CD4-positive, alpha-beta T cell treated with Interleukin-10 for 1 hour (primary cell): ENCODE data around the gene TRPM5.

Source experiments
- DNase-seq: peaks from one replicate; pipeline ENCODE4 v3.0.0-alpha.2; 2020

TRPM5 gene

DNA sequence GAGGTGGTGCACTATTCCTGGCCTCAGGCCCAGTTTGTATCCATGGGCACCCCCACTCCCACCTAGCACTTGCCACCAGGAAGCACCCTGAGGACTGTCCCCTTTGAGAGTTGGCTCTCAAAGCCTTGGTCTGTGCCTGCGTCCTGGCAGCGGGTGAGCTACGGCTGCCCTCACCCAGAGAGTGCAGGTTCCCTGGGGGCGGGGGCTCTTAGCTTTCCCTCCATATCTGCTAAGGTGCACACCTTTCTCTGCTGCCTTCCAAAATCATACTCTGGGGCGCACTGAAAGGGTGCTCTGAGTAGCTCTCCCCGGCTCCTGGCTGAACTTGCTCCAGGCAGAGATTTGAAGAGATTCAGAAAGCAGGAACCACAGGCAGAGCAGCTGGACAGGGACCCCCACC, 7.6 kb upstream of the TRPM5 start:
- DNase-seq = no peak

- DNase-seq = no peak
Measured at GRCh38 chr11:2451336-2451735, 7.0 kb upstream of the TRPM5 start.

- DNase-seq = no peak
Measured at GRCh38 chr11:2450321-2451041, 6.2 kb upstream of the TRPM5 start.

GRCh38 chr11:2449548-2450320, 5.4 kb upstream of the TRPM5 start:
- DNase-seq = no peak

- DNase-seq = no peak
Measured at GRCh38 chr11:2448661-2449547, 4.6 kb upstream of the TRPM5 start.

- no peak for DNase-seq
Measured at GRCh38 chr11:2447951-2448650, 3.8 kb upstream of the TRPM5 start.

- no peak for DNase-seq
Measured at GRCh38 chr11:2447253-2447950, 3.1 kb upstream of the TRPM5 start.

DNA sequence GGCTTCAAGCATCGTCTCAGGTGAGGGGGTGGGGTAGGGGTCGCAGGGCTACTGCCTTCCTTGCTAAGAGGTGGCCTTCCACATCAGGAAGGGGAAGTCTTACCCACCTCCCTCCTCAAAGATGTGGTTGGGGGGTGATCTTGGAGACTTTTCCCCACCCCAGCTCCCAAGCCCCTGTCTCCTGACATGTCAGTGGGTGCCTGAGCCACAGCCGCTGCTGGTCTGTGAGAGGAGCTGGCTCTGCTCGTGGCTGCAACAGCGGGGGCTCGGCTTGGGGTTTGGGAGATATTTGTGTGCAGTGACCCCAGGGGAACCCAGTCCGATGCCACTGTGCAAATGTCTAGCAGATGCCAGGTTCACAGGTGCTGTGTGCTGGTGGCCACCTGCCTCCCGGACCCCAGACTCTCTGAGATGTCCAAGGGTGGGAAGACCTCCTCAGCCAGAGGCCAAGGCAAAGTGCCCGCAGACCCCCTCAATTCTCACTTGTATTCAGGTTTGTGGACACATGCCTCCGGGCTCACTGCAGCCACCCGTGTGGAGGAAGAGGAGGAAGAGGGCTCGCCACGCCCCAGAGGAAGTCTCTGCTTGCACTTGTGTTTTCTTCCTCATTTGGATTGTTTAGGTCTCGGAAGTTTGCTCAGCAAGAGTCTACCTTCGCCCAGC, 2.4 kb upstream of the TRPM5 start:
- peak; percentile 17 for DNase-seq

DNA sequence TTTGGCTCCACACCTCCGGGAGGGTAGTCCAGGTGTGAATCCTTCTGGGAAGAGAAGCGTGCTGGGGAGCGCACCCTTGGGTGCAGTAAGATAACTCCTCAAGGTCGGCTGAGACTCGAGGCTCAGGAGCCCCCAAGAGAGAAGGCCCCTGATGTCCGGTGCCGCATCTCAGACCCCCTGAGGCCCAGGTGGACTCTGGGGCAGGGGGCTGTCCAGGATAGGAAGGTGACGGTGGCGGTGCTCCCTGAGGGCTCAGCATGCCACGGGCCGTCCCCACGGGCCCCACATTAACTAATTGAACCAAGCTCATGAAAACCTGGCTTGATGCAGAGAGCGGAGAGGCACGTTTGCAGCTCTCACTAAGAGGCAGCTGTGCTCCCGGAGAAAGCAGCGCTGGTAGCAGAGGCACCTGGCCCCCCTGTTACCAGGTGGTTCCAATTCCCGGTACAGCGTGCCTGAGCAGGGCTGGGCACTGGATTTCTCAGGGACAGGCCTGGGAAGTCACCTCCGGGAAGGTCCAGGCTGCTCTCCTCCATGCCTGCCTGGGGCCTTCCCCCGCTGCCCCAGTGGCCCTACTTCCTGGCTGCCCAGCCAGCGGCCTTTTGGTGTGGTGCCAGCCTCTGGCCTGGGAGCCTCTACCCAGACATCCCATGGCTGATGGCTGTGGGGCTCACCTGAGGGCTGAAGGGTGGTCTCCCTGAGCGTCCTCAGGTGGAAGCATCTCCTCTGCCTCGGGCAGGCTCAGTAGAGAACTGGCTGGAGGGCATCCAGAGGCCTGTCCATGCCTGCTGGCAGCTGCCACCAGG, 1.6 kb upstream of the TRPM5 start:
- no peak for DNase-seq

GRCh38 chr11:2444821-2445745, 769 bp upstream of the TRPM5 start, which contains the start of gene KCNQ1:
Gene KCNQ1 (plus strand): TSS chr11:2445008. CDS start chr11:2445099, 91 bp downstream.
- no peak for DNase-seq

GRCh38 chr11:2443406-2443805, 908 bp downstream of the TRPM5 start:
- no peak for DNase-seq

- DNase-seq = peak; percentile 73
Measured at GRCh38 chr11:2442589-2442988, 1.7 kb downstream of the TRPM5 start.

DNA sequence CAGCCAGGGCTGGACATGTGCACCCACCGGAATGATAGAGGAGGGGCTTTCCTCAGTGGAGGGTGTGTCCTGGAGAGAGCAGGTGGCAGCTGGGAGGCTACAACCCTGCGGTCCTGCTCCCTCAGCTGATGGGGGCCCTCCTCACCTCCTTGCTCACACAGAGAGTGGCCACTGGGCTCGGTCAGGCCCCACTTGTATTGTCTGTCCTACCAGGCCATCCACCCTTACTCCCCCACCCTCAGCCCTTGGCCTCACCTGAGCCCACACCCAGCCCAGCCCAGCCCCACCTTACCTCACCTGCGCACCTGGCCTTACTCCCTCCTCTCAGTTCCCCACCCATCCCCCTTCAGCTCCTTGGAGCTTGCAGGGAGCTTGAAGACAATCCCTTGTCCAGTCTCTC, 3.1 kb downstream of the TRPM5 start:
- DNase-seq = no peak

- no peak for DNase-seq
Measured at GRCh38 chr11:2440646-2441045, 3.7 kb downstream of the TRPM5 start.

- DNase-seq = no peak
Measured at GRCh38 chr11:2439820-2440219, 4.5 kb downstream of the TRPM5 start.

DNA sequence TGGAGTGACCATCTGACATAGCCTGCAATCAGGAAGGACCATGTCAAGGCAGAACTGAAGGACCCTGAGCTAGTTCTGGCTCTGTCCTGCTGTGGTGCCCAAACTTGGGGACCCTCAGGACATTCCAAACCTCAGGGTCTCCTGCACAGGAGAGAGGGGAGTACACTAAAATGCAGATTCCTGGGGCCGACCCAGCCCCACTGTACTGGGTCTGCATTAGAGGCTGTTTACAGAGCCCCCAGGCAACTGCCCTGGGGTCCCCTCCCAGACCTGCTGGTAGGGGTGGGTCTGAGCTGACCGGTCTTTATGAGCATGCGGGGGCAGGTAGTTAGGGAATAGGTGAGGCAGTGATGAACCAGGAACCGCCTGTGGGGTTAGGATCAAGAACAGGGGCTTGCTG, 6.8 kb downstream of the TRPM5 start:
- DNase-seq = no peak

- DNase-seq = no peak
Measured at GRCh38 chr11:2436521-2437031, 7.7 kb downstream of the TRPM5 start.

DNA sequence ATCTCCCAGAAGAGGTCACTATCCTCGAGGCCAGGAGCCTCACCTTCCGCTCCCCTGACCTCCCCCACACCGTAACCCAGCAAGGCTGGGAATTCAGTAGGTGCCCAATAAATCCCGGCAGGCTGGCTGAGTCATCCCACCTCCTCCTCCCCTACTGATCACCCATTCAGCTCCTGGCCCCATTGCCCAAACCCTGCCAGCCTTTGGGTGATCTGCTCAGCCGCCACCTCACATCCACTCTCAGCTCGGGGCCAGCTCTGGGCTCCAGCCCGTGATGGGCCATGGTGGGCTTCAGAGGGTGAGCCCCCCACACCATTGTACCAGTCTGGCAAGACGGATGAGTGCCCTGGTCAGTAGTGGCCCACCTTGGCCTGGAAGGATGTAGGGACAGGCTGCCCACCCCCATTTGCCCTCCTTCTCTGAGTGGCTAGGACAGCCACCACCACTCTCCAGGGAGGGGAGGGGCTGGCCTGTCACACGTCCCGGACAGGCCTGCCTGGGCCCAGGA, 8.2 kb downstream of the TRPM5 start:
- no peak for DNase-seq
